Natural killer cell treated with Interleukin-12 subunit alpha and Interleukin-12 subunit beta and Interleukin-15 and Interleukin-18, amount 100 ng/mL, for 72 hours (primary cell): ENCODE data around the gene ZNF625. TPM values are rescaled to one million over a fixed set of nuclear protein-coding genes. Genes with fewer than 3 reads are reported as not detected.

Experiments used
- ATAC-seq, 2 donors: fragments of 150-1000 bp; cut with Tn5 transposase in 1 of 2; sonication (Bioruptor Pico), chemical (Tn5 transposase) in 1 of 2; 2 replicates each; pipeline ENCODE4 v1.10.0; 2021
- DNase-seq: peaks from one replicate; pipeline ENCODE4 v3.0.0; 2022; ENCODE audit warnings: low spot score
- H3K27ac Mint-ChIP-seq, 2 donors: 1 replicate in 1 of 2; 2 replicates in 1 of 2; pipeline ENCODE4 v1.8.0; 2022; ENCODE audit warnings: mixed read lengths in 2 of 2, mild to moderate bottlenecking in 1 of 2, moderate library complexity in 1 of 2
- H3K27me3 Mint-ChIP-seq, 2 donors: 1 replicate in 1 of 2; 2 replicates in 1 of 2; pipeline ENCODE4 v1.8.0; 2022; ENCODE audit warnings: mixed read lengths in 2 of 2
- H3K36me3 Mint-ChIP-seq: one replicate; pipeline ENCODE4 v1.8.0; 2022; ENCODE audit warnings: mixed read lengths
- H3K4me1 Mint-ChIP-seq, 2 donors: 1 replicate in 1 of 2; 2 replicates in 1 of 2; pipeline ENCODE4 v1.8.0; 2022; ENCODE audit warnings: low read depth in 2 of 2, mixed read lengths in 2 of 2, mild to moderate bottlenecking in 1 of 2
- H3K4me3 Mint-ChIP-seq: one replicate; pipeline ENCODE4 v1.8.0; 2022; ENCODE audit warnings: mixed read lengths
- H3K9me3 Mint-ChIP-seq: 2 replicates; pipeline ENCODE4 v1.8.0; 2022; ENCODE audit warnings: mixed read lengths
- total RNA-seq, 2 donors: library from RNA; stranded (reverse); gene quantifications; one replicate each; pipeline ENCODE4 v1.2.3, GENCODE V29; 2022

Gene ZNF625
- total RNA-seq, 2 donors from 2014 or later, result 5.1 to 7.8 TPM

GRCh38 chr19:12159773-12160414 is 3.4 kb upstream of the ZNF625 start:
- peaks cover 22 to 26% of the 10 kb centered on the region in 2 donors for H3K4me1 Mint-ChIP-seq
- H3K27ac Mint-ChIP-seq, result no peak overlapping the region
- no peak for ATAC-seq
- H3K36me3 Mint-ChIP-seq, result peaks cover 8% of the 10 kb centered on the region
- H3K27me3 Mint-ChIP-seq, result no peaks in the 10 kb centered on the region
- no peaks in the 10 kb centered on the region for H3K9me3 Mint-ChIP-seq
- DNase-seq, result no peak
- no peak overlapping the region for H3K4me3 Mint-ChIP-seq

GRCh38 chr19:12155324-12155860 is 1.1 kb downstream of the ZNF625 start:
- no peaks in the 10 kb centered on the region for H3K9me3 Mint-ChIP-seq
- DNase-seq (no peak), ATAC-seq (no peak)
- H3K4me1 Mint-ChIP-seq, result peaks cover 10 to 15% of the 10 kb centered on the region in 2 donors
- H3K36me3 Mint-ChIP-seq, result peaks cover 4% of the 10 kb centered on the region
- H3K27me3 Mint-ChIP-seq, result no peaks in the 10 kb centered on the region
- H3K4me3 Mint-ChIP-seq, result peak overlapping the region; percentile 89
- peak overlapping the region in 1 of 2 donors; percentile 59 for H3K27ac Mint-ChIP-seq

DNA sequence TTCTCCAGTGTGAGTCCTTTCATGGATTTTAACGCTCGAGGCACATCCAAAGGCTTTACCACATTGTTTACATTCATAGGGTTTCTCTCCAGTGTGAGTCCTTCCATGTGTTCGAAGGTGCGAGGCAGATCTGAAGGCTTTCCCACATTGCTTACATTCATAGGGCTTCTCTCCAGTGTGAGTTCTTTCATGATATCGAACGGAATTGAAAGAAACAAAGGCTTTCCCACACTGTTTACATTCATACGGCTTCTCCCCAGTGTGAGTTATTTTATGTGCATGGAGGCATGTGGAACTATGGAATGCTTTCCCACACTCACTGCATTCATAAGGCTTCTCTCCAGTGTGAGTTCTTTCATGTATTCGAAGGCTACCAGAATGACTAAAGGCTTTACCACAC is 11.2 kb downstream of the ZNF625 start:
- no peak overlapping the region for H3K4me3 Mint-ChIP-seq
- ATAC-seq (no peak), DNase-seq (no peak)
- H3K27ac Mint-ChIP-seq, result no peak overlapping the region
- H3K27me3 Mint-ChIP-seq, result no peaks in the 10 kb centered on the region
- peaks cover 11 to 15% of the 10 kb centered on the region in 2 donors for H3K4me1 Mint-ChIP-seq
- peaks cover 25% of the 10 kb centered on the region for H3K36me3 Mint-ChIP-seq
- H3K9me3 Mint-ChIP-seq, result peaks cover 10% of the 10 kb centered on the region

DNA sequence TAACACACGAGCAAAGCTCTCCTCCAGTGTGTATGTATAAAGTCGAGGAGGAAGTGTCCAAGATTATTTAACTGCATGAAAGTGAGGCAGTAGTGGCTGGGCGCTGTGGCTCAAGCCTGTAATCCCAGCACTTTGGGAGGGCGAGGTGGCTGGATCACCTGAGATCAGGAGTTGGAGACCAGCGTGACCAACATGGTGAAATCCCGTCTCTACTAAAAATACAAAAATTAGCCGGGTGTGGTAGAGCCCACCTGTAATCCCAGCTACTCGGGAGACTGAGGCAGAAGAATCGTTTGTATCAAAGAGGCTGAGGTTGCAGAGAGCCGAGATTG is 15.2 kb downstream of the ZNF625 start:
- Mint-ChIP-seq H3K4me1 (peaks cover 25 to 27% of the 10 kb centered on the region in 2 donors), H3K36me3 (peaks cover 20% of the 10 kb centered on the region), H3K27me3 (no peaks in the 10 kb centered on the region), H3K27ac (peak overlapping the region in 1 of 2 donors; percentile 6), H3K4me3 (peak overlapping the region; percentile 84), H3K9me3 (peaks cover 7% of the 10 kb centered on the region)
- ATAC-seq (no peak), DNase-seq (no peak)

- no peaks in the 10 kb centered on the region for H3K27me3 Mint-ChIP-seq
- peak overlapping the region; percentile 6 to 70 for H3K27ac Mint-ChIP-seq
- H3K9me3 Mint-ChIP-seq, result peaks cover 7% of the 10 kb centered on the region
- DNase-seq, result peak; percentile 83
- peaks cover 25 to 27% of the 10 kb centered on the region in 2 donors for H3K4me1 Mint-ChIP-seq
- peak overlapping the region; percentile 84 for H3K4me3 Mint-ChIP-seq
- peaks cover 14% of the 10 kb centered on the region for H3K36me3 Mint-ChIP-seq
- peak; percentile 71 to 78 for ATAC-seq
Measured at GRCh38 chr19:12140545-12141404, 15.8 kb downstream of the ZNF625 start.

- peak; percentile 93 for DNase-seq
- ATAC-seq, result peak; percentile 99
- Mint-ChIP-seq H3K36me3 (peaks cover 7% of the 10 kb centered on the region), H3K9me3 (no peaks in the 10 kb centered on the region), H3K4me1 (peaks cover 25 to 27% of the 10 kb centered on the region in 2 donors), H3K4me3 (peak within 1 kb of the TSS; percentile 84), H3K27ac (peak within 1 kb of the TSS; percentile 6 to 70), H3K27me3 (no peaks in the 10 kb centered on the region)
Measured at GRCh38 chr19:12139885-12140544, 16.5 kb downstream of the ZNF625 start, which contains the start of gene ZNF20. ZNF20 (minus strand) TSS chr19:12140350; CDS start chr19:12140182, 168 bp downstream.

- Mint-ChIP-seq H3K27ac (peak overlapping the region in 1 of 2 donors; percentile 59), H3K27me3 (no peaks in the 10 kb centered on the region), H3K9me3 (no peaks in the 10 kb centered on the region), H3K4me3 (peak overlapping the region; percentile 84), H3K36me3 (peaks cover 6% of the 10 kb centered on the region), H3K4me1 (peaks cover 25 to 27% of the 10 kb centered on the region in 2 donors)
- no peak for ATAC-seq
- no peak for DNase-seq
Measured at GRCh38 chr19:12139269-12139668, 17.3 kb downstream of the ZNF625 start.

GRCh38 chr19:12137221-12137940 is 19.2 kb downstream of the ZNF625 start:
- no peaks in the 10 kb centered on the region for H3K27me3 Mint-ChIP-seq
- DNase-seq (no peak), ATAC-seq (no peak)
- peak overlapping the region in 1 of 2 donors; percentile 13 for H3K27ac Mint-ChIP-seq
- H3K4me1 Mint-ChIP-seq, result peaks cover 25 to 27% of the 10 kb centered on the region in 2 donors
- H3K36me3 Mint-ChIP-seq, result peaks cover 22% of the 10 kb centered on the region
- H3K4me3 Mint-ChIP-seq, result no peak overlapping the region
- peaks cover 10% of the 10 kb centered on the region for H3K9me3 Mint-ChIP-seq

DNA sequence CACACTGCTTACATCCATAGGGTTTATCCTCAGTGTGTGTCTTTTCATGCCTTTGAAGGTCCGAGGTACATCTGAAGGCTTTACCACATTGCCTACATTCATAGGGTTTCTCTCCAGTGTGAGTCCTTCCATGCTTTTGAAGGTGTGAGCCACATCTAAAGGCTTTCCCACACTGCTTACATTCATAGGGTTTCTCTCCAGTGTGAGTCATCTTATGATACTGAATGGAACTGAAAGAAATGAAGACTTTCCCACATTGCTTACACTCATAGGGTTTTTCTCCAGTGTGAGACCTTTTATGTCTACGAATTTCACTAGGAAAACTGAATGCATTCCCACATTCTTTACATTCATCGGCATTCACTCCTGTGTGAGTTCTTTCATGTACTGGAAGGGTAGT is 23.5 kb downstream of the ZNF625 start:
- Mint-ChIP-seq H3K36me3 (peaks cover 40% of the 10 kb centered on the region), H3K4me3 (no peak overlapping the region), H3K27me3 (no peaks in the 10 kb centered on the region), H3K4me1 (peaks cover 7 to 8% of the 10 kb centered on the region in 2 donors), H3K9me3 (peaks cover 18% of the 10 kb centered on the region), H3K27ac (no peak overlapping the region)
- ATAC-seq (no peak), DNase-seq (no peak)

- peaks cover 6% of the 10 kb centered on the region for H3K9me3 Mint-ChIP-seq
- H3K27ac Mint-ChIP-seq, result no peak overlapping the region
- DNase-seq (peak; percentile 67), ATAC-seq (no peak)
- no peaks in the 10 kb centered on the region for H3K4me1 Mint-ChIP-seq
- H3K36me3 Mint-ChIP-seq, result peaks cover 11% of the 10 kb centered on the region
- no peaks in the 10 kb centered on the region for H3K27me3 Mint-ChIP-seq
- no peak overlapping the region for H3K4me3 Mint-ChIP-seq
Measured at GRCh38 chr19:12126707-12127106, 29.8 kb downstream of the ZNF625 start.

GRCh38 chr19:12117201-12117970 is 39.1 kb downstream of the ZNF625 start:
- H3K36me3 Mint-ChIP-seq, result no peaks in the 10 kb centered on the region
- H3K9me3 Mint-ChIP-seq, result no peaks in the 10 kb centered on the region
- ATAC-seq (no peak), DNase-seq (no peak)
- no peak overlapping the region for H3K4me3 Mint-ChIP-seq
- no peak overlapping the region for H3K27ac Mint-ChIP-seq
- H3K4me1 Mint-ChIP-seq, result peaks cover 0 to 3% of the 10 kb centered on the region in 2 donors
- no peaks in the 10 kb centered on the region for H3K27me3 Mint-ChIP-seq

DNA sequence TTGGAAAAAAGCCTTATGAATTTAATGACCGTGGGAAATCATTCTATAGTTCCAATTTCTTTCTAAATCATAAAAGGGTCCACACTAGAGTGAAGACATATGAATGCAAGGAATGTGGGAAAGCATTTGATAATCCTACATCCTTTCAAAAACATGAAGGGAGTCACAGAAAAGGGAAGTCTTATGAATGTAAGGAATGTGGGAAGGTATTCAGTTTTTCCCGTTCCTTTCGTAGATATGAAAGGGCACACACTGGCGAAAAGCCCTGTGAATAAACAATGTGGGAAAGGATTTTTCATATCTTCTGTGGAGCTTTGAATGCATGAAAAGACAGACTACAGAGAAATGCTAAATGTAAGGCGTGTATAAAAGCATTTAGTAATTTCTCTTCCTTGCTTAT is 43.4 kb downstream of the ZNF625 start:
- Mint-ChIP-seq H3K36me3 (peaks cover 4% of the 10 kb centered on the region), H3K4me3 (no peak overlapping the region), H3K4me1 (peaks cover 0 to 3% of the 10 kb centered on the region in 2 donors), H3K27ac (no peak overlapping the region), H3K9me3 (no peaks in the 10 kb centered on the region), H3K27me3 (no peaks in the 10 kb centered on the region)
- no peak for ATAC-seq
- DNase-seq, result no peak
